Measurements from ENCODE around the gene ACADSB. TPM values are rescaled to one million over a fixed set of nuclear protein-coding genes. Genes with fewer than 3 reads are reported as not detected.
A peak's percentile ranks its signal among the peaks of the same experiment; 100 is the strongest.

Gene ACADSB
- total RNA-seq, 2 donors from 2014 or later, result 40.4 to 58.7 TPM

GRCh38 chr10:122990278-122990677 lies 18.5 kb upstream of the ACADSB start:
- Mint-ChIP-seq H3K9me3 (no peaks in the 10 kb centered on the region), H3K27me3 (ENCODE audit: insufficient read depth) (no peaks in the 10 kb centered on the region), H3K4me3 (no peak overlapping the region), H3K36me3 (ENCODE audit: low read depth) (peaks cover 35% of the 10 kb centered on the region), H3K4me1 (peaks cover 1% of the 10 kb centered on the region), H3K27ac (peak overlapping the region; percentile 3)
- Histone ChIP-seq H3K4me3 (ENCODE audit: low read length) (no peak overlapping the region), H3K9ac (ENCODE audit: extremely low read depth, low read length, poor library complexity, severe bottlenecking) (no peak overlapping the region), H3K36me3 (ENCODE audit: control insufficient read depth, insufficient read depth, low read length) (peaks cover 42% of the 10 kb centered on the region), H3K27me3 (ENCODE audit: control insufficient read depth, insufficient read depth, low read length, poor library complexity, severe bottlenecking) (no peaks in the 10 kb centered on the region), H3K27ac (ENCODE audit: low read depth, low read length) (no peak overlapping the region), H3K9me3 (ENCODE audit: control insufficient read depth, low read length) (no peaks in the 10 kb centered on the region), H3K4me1 (ENCODE audit: control insufficient read depth, insufficient read depth, low read length) (no peaks in the 10 kb centered on the region)
- TF ChIP-seq, protein P1, sequence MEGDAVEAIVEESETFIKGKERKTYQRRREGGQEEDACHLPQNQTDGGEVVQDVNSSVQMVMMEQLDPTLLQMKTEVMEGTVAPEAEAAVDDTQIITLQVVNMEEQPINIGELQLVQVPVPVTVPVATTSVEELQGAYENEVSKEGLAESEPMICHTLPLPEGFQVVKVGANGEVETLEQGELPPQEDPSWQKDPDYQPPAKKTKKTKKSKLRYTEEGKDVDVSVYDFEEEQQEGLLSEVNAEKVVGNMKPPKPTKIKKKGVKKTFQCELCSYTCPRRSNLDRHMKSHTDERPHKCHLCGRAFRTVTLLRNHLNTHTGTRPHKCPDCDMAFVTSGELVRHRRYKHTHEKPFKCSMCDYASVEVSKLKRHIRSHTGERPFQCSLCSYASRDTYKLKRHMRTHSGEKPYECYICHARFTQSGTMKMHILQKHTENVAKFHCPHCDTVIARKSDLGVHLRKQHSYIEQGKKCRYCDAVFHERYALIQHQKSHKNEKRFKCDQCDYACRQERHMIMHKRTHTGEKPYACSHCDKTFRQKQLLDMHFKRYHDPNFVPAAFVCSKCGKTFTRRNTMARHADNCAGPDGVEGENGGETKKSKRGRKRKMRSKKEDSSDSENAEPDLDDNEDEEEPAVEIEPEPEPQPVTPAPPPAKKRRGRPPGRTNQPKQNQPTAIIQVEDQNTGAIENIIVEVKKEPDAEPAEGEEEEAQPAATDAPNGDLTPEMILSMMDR (conservative IDR thresholded peaks at IDR 0.05), result no peak
- 63 to 78% methylated on average over 2 to 5 of the region's 5 CpGs for WGBS, 2 experiments (ENCODE audit: insufficient coverage in 1 of 2, insufficient read length in 1 of 2)
- DNase-seq, result no peak

DNA sequence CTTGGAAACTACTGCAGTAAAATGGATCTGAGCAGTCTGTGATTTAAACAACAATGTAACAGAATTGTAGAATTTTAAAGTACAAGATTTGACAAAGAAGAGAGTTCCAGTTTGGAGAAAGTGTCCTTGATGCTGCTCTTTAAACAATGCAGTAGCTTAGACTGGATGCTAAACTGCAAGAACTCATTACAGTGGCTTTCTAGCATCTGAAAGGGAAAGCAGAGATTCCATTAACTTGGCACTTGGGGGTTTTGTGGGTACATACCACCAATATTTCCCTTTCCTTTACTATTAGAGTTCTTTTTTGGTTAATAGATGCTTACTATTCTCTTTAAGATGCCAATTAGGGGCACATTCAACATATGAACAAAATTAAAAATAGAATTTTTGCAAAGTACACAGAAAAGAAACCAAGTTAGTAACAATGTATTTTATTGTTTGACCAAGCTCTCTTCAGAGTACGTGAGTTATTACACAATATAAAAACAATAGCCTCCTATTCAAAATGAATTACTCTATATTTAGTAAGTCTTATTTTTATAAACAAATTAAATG lies 16.7 kb upstream of the ACADSB start:
- TF ChIP-seq, protein P1 (conservative IDR thresholded peaks at IDR 0.05), result no peak
- H3K9me3 ChIP-seq (ENCODE audit: control insufficient read depth, low read length), result no peaks in the 10 kb centered on the region
- Mint-ChIP-seq H3K27me3 (ENCODE audit: insufficient read depth) (no peaks in the 10 kb centered on the region), H3K4me1 (no peaks in the 10 kb centered on the region), H3K9me3 (no peaks in the 10 kb centered on the region), H3K36me3 (ENCODE audit: low read depth) (peaks cover 44% of the 10 kb centered on the region), H3K4me3 (no peak overlapping the region), H3K27ac (no peak overlapping the region)
- no peaks in the 10 kb centered on the region for H3K27me3 ChIP-seq (ENCODE audit: control insufficient read depth, insufficient read depth, low read length, poor library complexity, severe bottlenecking)
- H3K36me3 ChIP-seq (ENCODE audit: control insufficient read depth, insufficient read depth, low read length), result peaks cover 49% of the 10 kb centered on the region
- H3K4me3 ChIP-seq (ENCODE audit: low read length), result no peak overlapping the region
- no peak for DNase-seq
- no peaks in the 10 kb centered on the region for H3K4me1 ChIP-seq (ENCODE audit: control insufficient read depth, insufficient read depth, low read length)
- H3K27ac ChIP-seq (ENCODE audit: low read depth, low read length), result no peak overlapping the region
- WGBS, 2 experiments (ENCODE audit: insufficient coverage in 1 of 2, insufficient read length in 1 of 2), result no CpG with 5 or more reads among the region's 1 CpG
- no peak overlapping the region for H3K9ac ChIP-seq (ENCODE audit: extremely low read depth, low read length, poor library complexity, severe bottlenecking)

GRCh38 chr10:122993797-122994336 lies 14.9 kb upstream of the ACADSB start:
- H3K4me3 Mint-ChIP-seq, result no peak overlapping the region

More at GRCh38 chr10:122993797-122994336, 14.9 kb upstream of the ACADSB start:
- H3K9me3 Mint-ChIP-seq, result no peaks in the 10 kb centered on the region
- no peaks in the 10 kb centered on the region for H3K4me1 Mint-ChIP-seq
- H3K27ac ChIP-seq (ENCODE audit: low read depth, low read length), result no peak overlapping the region
- TF ChIP-seq, protein P1 (conservative IDR thresholded peaks at IDR 0.05), result no peak
- peaks cover 47% of the 10 kb centered on the region for H3K36me3 Mint-ChIP-seq (ENCODE audit: low read depth)
- no peaks in the 10 kb centered on the region for H3K27me3 ChIP-seq (ENCODE audit: control insufficient read depth, insufficient read depth, low read length, poor library complexity, severe bottlenecking)
- no peaks in the 10 kb centered on the region for H3K9me3 ChIP-seq (ENCODE audit: control insufficient read depth, low read length)
- no peaks in the 10 kb centered on the region for H3K4me1 ChIP-seq (ENCODE audit: control insufficient read depth, insufficient read depth, low read length)
- H3K9ac ChIP-seq (ENCODE audit: extremely low read depth, low read length, poor library complexity, severe bottlenecking), result no peak overlapping the region
- no peak for DNase-seq
- no peaks in the 10 kb centered on the region for H3K27me3 Mint-ChIP-seq (ENCODE audit: insufficient read depth)
- no peak overlapping the region for H3K27ac Mint-ChIP-seq
- H3K4me3 ChIP-seq (ENCODE audit: low read length), result no peak overlapping the region
- H3K36me3 ChIP-seq (ENCODE audit: control insufficient read depth, insufficient read depth, low read length), result peaks cover 48% of the 10 kb centered on the region
- 93 to 95% methylated on average over 4 to 6 of the region's 6 CpGs for WGBS, 2 experiments (ENCODE audit: insufficient coverage in 1 of 2, insufficient read length in 1 of 2)
